Progenitor cell of endocrine pancreas (in vitro differentiated cells): ENCODE results near the gene IGSF11. TPM values are rescaled to one million over a fixed set of nuclear protein-coding genes. Genes with fewer than 3 reads are reported as not detected.
A peak's percentile ranks its signal among the peaks of the same experiment; 100 is the strongest.

Experiments used
- DNase-seq: peaks from one replicate; pipeline ENCODE4 v3.0.0; 2021; ENCODE audit warnings: low spot score; ENCODE audit not compliant: unreplicated experiment
- H3K27ac Mint-ChIP-seq: 2 replicates; pipeline ENCODE4 v1.8.0; 2021; ENCODE audit warnings: mild to moderate bottlenecking, moderate library complexity, mixed read lengths
- H3K27me3 Mint-ChIP-seq: 2 replicates; pipeline ENCODE4 v1.8.0; 2021; ENCODE audit warnings: mixed read lengths
- H3K36me3 Mint-ChIP-seq: 2 replicates; pipeline ENCODE4 v1.8.0; 2022; ENCODE audit warnings: mixed read lengths; ENCODE audit not compliant: insufficient read depth
- H3K4me1 Mint-ChIP-seq: 2 replicates; pipeline ENCODE4 v1.8.0; 2021; ENCODE audit warnings: low read depth, mixed read lengths
- H3K4me3 Mint-ChIP-seq: 2 replicates; pipeline ENCODE4 v1.8.0; 2021; ENCODE audit warnings: low read depth, mild to moderate bottlenecking, moderate library complexity, mixed read lengths
- H3K9me3 Mint-ChIP-seq: 2 replicates; pipeline ENCODE4 v1.8.0; 2021; ENCODE audit warnings: low read depth, mixed read lengths
- CTCF ChIP-seq: fragments of 200-600 bp; sonication (generic); IDR thresholded peaks from one replicate; pipeline ENCODE4 v1.5.0; 2021; ENCODE audit warnings: antibody characterized with exemption, mild to moderate bottlenecking; ENCODE audit not compliant: unreplicated experiment
- total RNA-seq: library from RNA; stranded (reverse); gene quantifications from 2 replicates; pipeline ENCODE4 v1.2.1, GENCODE V29; 2021

The IGSF11 gene
- total RNA-seq, 1 donor from 2014 or later, result 2.2 TPM

GRCh38 chr3:119015942-119016341 is 18.7 kb downstream of the IGSF11 start:
- no peak for DNase-seq
- Mint-ChIP-seq H3K36me3 (no peaks in the 10 kb centered on the region), H3K4me3 (no peak overlapping the region), H3K27me3 (peaks cover 10% of the 10 kb centered on the region), H3K27ac (no peak overlapping the region), H3K9me3 (no peaks in the 10 kb centered on the region), H3K4me1 (peaks cover 33% of the 10 kb centered on the region)
- TF ChIP-seq CTCF, result no peak

- no peak overlapping the region for H3K4me3 Mint-ChIP-seq
- H3K27me3 Mint-ChIP-seq, result peaks cover 10% of the 10 kb centered on the region
- DNase-seq, result no peak
- H3K9me3 Mint-ChIP-seq, result no peaks in the 10 kb centered on the region
- H3K36me3 Mint-ChIP-seq, result no peaks in the 10 kb centered on the region
- no peak for TF ChIP-seq CTCF
- H3K27ac Mint-ChIP-seq, result no peak overlapping the region
- peaks cover 15% of the 10 kb centered on the region for H3K4me1 Mint-ChIP-seq
Measured at GRCh38 chr3:119013951-119014350, 20.7 kb downstream of the IGSF11 start.

DNA sequence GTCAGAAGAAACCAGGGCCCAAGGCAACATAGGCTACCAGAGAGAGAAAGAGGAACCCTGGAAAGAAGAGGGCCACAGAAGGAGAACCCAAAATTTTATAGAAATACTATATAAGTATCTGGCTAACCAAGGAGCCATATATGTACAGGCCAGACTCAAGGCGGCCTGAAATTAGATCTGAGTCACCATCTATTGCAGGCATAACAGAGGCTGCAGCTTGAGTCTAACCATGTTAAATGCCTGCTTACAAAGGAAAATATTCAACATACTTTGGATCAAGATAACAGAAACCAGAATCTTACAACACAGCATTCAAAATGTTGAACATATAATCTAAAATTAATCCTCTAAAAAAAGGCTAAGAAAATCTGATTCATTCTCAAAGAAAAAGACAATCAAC is 23.1 kb downstream of the IGSF11 start:
- no peak for TF ChIP-seq CTCF
- DNase-seq, result no peak
- Mint-ChIP-seq H3K36me3 (peaks cover 6% of the 10 kb centered on the region), H3K9me3 (peaks cover 8% of the 10 kb centered on the region), H3K27me3 (peaks cover 10% of the 10 kb centered on the region), H3K27ac (no peak overlapping the region), H3K4me3 (no peak overlapping the region), H3K4me1 (peaks cover 8% of the 10 kb centered on the region)

DNA sequence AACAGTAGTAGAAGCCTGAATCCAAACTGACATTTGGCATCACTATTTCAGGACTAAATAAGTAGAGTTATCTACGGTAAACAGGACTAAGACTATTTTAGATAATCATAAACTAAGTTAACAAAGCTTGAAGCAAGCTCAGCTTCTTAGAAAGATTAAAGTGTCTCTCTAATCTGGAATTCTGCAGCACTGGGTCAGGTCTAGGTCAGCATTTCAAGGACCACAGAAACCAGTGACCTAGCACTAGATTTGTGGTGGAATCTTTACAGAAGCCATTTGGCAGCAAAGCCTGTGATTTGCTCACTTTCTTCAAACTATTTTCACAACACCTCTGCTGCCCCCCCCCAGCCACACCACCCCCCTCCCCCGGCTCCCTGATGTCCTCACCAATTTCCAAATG is 37.5 kb downstream of the IGSF11 start:
- no peak for DNase-seq
- peaks cover 4% of the 10 kb centered on the region for H3K9me3 Mint-ChIP-seq
- peaks cover 31% of the 10 kb centered on the region for H3K27me3 Mint-ChIP-seq
- no peak overlapping the region for H3K4me3 Mint-ChIP-seq
- no peak for TF ChIP-seq CTCF
- H3K4me1 Mint-ChIP-seq, result peaks cover 13% of the 10 kb centered on the region
- H3K27ac Mint-ChIP-seq, result peak overlapping the region; percentile 29
- H3K36me3 Mint-ChIP-seq, result no peaks in the 10 kb centered on the region

- no peak for TF ChIP-seq CTCF
- Mint-ChIP-seq H3K27ac (no peak overlapping the region), H3K36me3 (no peaks in the 10 kb centered on the region), H3K4me3 (no peak overlapping the region), H3K4me1 (peaks cover 16% of the 10 kb centered on the region), H3K9me3 (peaks cover 4% of the 10 kb centered on the region), H3K27me3 (peaks cover 41% of the 10 kb centered on the region)
- no peak for DNase-seq
Measured at GRCh38 chr3:118991775-118992174, 42.9 kb downstream of the IGSF11 start.
